GM18861 (cell line): ENCODE measurements around the gene TIMM21.

ENCODE experiments used
- ATAC-seq: cut with Tn5 transposase; IDR thresholded peaks from one replicate; pipeline ENCODE4 v1.9.1; 2021; ENCODE audit not compliant: unreplicated experiment

The TIMM21 gene

DNA sequence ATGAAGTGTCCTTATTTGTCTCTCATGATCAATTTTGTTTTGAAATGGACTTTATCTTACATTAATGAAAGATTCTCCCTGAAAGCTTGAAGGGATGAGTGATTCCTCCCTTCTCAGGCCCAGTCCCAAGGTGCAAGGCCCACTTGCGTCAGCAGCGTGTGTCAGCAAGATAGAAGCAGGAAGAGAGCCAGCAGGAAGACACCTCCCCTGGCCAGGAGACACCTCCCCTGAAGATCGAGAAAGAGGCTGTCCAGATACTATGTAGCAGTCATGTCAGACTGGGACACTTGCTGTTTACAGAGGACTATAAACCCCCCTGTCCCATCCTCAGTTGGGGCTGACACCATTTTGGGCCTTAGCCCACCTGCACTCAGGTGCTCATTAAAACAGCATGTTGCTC is 38.3 kb downstream of the TIMM21 start:
- no peak for ATAC-seq

GRCh38 chr18:74190086-74190485 is 41.8 kb downstream of the TIMM21 start:
- no peak for ATAC-seq

DNA sequence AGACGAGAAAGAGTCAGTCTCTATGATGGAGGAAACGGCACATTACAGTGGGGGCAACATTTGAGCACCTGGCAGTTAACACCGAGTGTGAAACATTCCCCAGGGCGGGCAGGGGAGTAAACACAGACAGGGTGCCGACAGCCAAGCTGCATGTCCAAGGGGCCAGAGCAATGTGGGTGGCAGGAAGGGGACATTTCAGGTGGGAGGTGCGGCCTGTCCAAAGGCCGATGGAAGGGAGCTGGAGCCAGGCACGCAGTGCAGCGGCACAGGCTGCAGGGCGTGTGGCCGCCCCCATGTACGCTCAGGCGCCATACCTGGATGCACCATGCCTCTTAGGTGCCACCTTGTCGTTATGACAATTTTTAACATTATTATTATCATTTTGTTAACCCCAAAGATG is 43.3 kb downstream of the TIMM21 start:
- no peak for ATAC-seq

DNA sequence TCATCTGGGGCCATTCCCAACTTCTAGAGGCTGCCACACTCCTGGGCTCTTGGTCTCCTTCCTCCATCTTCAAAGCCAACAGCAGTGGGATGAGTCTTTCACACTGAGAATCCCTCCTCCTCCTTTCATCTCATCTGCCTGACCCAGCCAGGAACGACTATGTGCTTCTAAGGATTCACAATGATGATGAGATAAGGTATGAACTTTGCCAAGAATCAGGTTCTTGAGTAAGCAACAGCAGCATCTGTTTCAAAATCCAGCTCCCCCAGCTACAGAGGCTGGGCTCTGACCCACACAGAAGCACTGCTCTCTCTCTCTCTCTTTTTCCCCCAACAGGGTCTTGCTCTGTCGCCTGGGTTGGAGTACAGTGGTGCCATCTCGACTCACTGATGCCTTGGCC is 46.4 kb downstream of the TIMM21 start:
- no peak for ATAC-seq

- peak; percentile 72 for ATAC-seq
Observed at GRCh38 chr18:74196220-74197119, 48.1 kb downstream of the TIMM21 start.

DNA sequence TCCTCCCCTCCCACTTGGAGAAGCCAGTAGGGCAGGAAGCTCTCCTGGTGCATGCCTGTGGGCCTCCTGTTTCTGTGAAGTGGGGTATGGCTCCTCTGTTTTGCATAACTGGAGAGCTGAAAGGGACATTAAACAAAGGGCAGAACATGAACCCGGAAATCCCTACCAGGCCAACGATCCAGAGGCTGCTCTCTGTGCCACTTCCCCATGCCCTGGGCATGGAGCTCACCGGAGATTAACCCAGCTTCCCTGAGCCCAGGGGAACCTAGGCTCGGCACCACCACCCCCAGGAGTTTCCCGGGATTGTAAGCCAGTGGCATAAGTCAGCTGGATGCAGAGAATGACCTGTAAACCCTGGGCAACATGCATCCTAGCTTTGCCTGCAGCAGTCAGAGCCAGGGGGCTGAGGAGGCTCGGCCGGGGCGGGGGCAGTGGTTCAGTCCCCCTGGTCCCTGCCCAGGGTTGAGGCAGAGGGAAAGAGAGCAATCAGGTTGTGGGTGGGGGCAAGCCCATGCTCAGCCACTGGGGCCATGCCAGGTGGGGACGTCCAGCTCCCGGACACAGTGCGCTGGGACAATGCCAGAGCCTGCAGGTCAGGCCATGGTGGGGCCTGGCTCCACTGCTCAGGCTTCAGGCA is 49.5 kb downstream of the TIMM21 start:
- no peak for ATAC-seq

DNA sequence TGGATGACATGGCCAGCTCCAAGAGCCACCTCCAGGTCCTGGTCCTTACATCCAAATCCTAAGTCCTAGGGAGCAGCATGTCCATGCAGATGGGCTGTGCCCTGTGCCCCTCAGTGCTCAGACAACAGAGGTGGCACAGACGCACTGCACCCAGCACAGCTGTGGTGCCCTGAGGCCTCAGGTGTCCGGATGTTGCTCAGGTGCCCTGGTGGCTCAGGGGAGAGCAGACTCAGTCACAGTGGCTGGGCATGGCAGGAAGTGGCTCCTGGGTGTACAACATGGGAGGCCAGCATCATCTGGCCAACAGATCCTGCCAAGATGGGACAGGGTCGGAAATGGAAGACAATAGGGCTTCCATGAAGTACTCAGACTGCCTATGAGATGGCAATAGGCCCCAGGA is 50.1 kb downstream of the TIMM21 start:
- ATAC-seq = no peak

DNA sequence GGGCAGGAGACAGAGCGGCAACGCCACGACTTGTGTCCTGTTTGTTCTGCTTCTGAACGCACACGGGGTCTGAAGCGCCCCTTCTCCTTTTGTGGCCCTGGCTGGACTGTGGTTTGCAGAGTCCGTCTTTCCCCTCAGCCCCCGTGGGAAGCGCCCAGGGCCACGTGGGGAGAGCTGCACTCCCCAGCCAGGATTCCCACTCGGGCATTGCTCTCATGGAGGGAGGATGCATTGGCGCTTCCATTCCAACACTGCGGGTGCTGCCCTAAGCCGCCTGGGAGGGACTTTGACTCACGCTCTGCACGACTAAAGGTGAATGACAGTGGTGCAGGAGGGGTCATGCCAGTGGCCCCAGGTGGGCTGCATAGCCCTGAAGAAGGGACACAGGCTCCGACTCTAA is 52.5 kb downstream of the TIMM21 start:
- ATAC-seq = no peak

- no peak for ATAC-seq
Observed at GRCh38 chr18:74203811-74204210, 55.5 kb downstream of the TIMM21 start.

DNA sequence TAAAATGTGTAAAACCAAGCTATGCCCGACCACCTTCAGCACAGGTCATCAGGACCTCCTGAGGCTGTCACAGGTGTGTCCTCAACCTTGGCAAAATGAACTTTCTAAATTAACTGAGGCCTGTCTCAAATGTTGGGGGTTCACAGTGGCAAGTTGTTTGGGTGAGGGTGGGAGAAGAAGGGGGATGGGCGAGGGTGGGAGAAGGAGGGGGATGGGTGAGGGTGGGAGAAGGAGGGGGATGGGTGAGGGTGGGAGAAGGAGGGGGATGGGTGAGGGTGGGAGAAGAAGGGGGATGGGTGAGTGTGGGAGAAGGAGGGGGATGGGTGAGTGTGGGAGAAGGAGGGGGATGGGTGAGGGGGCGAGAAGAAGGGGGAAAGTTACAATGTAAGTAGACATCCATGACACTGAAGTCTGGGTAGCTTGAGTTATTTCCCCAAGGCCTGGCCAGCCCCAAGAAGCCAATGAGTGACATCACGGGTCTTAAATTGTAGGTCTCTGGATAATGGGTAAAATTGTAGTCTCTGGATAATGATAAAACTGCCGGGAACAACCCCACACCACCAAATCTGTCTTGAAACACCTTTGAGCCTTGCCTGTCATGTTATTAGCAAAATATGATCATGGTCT is 56.3 kb downstream of the TIMM21 start:
- ATAC-seq = no peak
